PC-3 (cell line): ENCODE results near the gene RIN1.

Experiments used
- CTCF ChIP-seq: fragments of 300-600 bp; sonication (generic); conservative IDR thresholded peaks from 2 replicates; pipeline ENCODE4 v1.5.1; 2017; ENCODE audit warnings: antibody characterized with exemption, low read depth, mild to moderate bottlenecking, low read length
- EZH2 ChIP-seq: fragments of 300-600 bp; sonication (generic); IDR thresholded peaks from one replicate; pipeline ENCODE4 v1.6.1; 2017; ENCODE audit warnings: antibody characterized with exemption, mild to moderate bottlenecking, low read length; ENCODE audit not compliant: unreplicated experiment
- EZH2phosphoT487 ChIP-seq: fragments of 300-600 bp; sonication (generic); IDR thresholded peaks from 2 replicates; pipeline ENCODE4 v1.6.1; 2018; ENCODE audit warnings: mild to moderate bottlenecking, antibody characterized with exemption, low read length, borderline replicate concordance

DNA sequence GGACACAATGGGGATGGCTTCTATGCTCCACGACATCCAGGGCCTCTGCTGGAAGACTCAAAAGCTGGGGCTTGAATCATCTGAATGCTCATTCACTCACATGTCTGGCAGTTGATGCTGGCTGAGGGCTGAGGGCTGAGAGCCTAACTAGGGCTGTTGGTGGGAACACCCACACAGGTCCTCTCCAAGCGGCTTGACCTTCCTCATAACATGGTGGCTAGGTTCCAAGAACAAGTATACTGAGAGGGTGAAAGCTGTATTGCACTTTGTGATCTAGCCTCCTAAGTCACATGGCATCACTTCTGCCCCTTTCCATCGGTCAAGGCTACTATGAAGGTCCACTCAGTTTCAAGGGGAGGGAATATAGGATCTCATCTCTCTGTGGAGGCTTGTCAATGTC lies 37.0 kb downstream of the RIN1 start:
- TF ChIP-seq CTCF = no peak
- TF ChIP-seq EZH2phosphoT487 = no peak
- TF ChIP-seq EZH2 = no peak
